SIG-M5 treated with dmso at 0.1 percent for 504 hours (cell line): ENCODE measurements around the gene DYRK4.

Experiments
- DNase-seq: peaks from one replicate; lab custom pipeline; 2025; ENCODE audit not compliant: unreplicated experiment; lab: John Stamatoyannopoulos, UW

Gene DYRK4

DNA sequence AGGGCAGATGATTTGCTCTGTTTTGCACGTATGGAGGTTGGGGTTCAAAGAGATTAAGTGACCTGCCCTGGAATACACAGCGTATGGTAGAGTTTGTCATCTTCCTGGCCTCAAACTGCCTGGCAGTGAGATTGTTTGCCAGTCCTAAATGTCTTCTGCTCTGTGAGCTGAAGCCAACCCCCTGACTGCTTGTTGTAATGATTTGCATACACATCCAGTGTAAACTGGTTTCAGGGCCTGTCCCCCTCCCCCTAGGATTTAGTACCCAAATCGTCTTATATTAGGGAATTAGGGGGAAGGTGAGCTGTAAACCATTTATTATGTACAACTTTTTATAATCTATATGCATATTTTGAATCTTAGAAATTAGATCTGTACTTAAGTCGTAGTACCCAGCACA is 48.5 kb downstream of the DYRK4 start:
- DNase-seq, result no peak

DNA sequence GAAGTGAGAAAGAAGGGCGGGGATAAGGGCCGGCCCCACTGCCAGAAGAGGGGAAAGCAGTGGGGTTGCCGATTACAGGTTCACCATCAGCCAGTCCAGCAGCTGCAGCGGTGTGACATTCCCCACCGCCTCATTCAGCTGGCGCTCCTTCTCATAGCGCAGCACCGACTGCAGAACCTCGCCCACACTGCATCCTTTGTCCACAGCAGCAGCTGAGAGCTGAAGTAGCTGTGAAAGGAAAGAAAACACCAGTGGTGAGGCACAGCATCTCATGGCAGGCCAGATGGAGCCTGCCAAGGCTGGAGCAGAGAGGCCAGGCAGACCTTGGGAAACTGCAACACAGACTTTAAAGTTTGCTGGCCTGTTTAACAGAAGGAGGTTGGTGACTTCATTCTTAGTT is 53.7 kb downstream of the DYRK4 start:
- no peak for DNase-seq

DNA sequence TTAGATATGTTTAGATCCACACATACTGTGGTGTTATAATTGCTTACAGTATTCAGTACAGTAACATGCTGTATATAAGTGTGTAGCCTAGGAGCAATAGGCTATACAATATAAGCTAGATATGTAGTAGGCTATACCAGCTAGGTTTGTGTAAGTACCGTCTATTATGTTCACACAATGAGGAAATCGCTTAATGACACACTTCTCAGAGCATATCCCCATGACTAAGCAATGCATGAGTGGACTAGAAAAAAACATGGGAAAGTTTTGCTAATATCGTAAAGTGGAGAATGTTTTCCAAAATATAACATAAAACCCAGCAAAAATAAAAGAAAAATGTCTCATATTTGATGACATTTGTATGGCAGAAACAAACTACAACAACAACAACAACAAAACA is 59.5 kb downstream of the DYRK4 start:
- DNase-seq, result no peak

DNA sequence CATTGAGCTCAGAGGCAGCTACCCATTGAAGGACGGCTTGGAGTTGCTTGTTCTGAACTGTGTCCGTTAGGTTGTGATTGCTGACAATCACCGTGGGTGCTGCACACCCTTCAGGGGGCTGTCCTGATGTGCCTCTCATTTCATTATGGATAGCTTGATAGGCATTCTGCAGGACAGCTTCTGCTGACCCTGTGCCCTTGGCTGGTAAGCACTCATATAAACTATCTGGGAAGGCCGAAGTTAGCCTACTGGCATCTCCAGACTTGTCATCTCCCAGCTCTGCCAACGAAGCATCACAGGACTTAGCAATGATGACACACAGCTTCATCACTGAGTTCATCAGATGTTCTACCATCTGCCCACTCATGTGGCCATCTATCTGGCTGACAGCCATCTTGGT is 64.5 kb downstream of the DYRK4 start:
- DNase-seq, result no peak

DNA sequence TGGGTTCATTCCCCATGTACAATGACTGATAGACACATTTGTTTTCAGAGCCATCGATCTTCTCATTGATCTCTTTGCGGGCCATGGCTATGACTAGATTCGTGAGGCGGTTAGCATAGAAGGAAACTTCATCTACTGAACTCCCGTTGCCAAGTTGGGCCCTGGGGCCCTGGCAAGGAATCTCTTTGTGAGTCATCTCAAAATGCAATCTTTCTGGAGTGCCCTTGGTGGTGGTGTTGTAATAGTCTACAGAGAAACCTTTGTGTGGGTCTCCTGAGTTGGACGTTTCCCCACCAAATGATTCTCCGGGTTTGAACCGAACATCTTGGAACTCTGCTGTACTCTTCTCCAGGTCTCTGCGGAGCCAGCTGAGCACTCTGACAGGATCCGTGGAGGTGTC is 66.4 kb downstream of the DYRK4 start:
- no peak for DNase-seq

DNA sequence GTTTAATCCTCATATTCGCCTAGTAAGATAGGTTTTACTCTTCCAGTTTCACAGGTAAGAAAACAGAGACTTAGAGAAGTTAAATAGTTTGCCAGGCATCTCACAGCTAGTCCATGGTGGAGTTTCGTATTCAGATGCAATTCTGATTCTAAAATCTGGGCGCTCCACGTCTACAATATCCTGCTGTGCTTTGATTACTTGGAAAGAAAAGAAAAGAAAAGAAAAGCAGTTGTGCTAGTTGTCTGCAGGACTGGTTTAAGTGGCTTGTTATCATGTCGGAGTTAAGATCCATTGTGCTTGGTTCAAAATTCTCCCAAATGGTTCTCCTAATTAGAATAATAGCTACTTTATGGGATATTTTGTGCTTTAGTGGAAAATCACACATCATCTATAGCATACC is 68.3 kb downstream of the DYRK4 start:
- no peak for DNase-seq

DNA sequence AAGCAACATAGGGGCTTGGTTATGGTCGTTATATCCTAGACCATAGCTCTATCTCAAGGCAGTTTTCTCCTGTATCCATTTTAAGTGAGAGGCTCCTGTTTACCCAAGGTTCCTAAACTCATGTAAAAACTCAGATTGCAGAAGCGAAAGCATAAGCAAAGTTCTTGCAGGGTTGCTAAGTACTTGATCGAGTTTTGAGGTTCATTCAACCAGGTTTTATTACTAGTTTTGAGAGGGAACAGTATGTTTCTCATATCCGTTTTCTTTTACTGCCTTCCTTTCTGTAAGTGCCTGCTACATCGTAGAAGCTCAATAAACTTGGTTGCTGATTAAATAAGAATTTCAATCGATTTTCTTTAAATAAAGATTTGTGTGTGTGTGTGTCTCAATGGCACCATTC is 81.7 kb downstream of the DYRK4 start:
- DNase-seq, result no peak

DNA sequence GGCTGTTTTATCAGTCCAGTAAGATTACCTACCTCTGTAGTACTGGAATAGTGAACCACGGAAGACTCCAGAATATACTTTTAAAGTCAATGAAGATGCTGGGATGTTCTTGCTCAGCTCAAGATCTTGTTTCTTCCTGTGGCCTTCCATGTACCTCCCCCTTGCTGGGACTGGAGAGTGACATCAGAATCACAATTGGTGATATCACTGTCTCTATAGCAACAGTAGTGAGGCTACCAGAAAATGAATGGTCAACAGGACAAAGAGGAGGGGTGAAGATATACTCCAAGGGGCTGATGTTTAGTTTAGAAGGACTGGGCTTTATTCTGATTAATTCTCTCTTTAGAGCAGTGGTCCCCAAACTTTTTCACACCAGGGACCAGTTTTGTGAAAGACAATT is 83.0 kb downstream of the DYRK4 start:
- DNase-seq, result no peak

DNA sequence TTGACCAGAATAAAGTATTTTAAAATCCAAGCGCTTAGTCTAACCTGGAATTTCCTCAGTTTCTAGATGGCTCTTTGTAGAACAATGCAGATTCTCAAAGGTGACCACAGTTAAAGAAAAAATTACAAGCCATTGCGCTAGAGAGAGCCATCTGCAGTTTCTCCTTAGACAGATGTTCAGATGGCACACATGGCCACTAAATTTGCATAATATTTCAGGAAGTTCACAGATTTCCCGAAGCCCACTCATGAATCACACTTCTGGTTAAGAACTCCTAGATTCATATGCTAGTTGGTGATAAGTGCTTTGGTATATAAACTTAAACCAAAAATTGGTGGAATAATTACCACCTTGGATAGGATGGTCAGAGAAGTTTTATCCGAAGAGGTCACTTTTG is 86.1 kb downstream of the DYRK4 start:
- DNase-seq, result peak; percentile 35

DNA sequence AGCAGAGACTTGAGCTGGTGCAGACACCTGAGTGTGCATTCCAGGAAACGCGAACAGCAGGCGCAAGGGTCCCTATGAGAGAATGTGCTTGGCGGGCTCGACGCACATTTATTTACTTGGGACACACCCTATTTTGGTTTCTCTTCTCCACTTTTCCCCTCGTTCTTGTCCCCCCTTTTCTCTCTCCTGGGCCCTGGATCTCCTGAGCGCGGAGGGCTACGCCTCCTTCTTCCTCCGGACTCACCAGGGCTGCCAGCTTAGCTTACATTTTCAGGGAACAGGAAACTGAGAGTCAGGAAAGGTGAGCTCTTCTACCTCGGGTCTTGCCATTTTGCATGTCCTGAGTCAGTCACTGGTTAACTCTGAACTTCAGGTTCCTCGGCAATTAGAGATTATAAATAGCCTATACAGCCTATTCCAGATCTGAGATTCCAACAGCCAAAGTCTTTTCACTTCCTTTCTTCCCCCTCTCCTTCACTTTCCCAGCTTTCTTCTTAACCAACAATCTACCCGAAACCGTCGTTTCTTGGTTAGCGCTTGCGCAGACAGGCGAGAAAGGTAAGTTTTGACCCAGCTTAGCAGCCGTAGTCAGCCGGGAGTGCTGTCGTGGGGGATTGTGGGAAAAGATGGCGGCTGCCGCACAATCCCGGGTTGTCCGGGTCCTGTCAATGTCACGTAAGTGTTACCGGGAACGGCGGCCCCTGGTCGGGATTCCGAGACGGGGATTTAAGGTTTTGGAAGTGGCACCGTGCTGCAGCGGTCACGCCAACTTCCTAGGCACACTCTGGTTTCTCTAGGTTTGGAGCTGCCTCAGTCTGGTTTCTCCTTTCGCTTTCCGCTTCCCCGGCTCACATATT is 86.7 kb downstream of the DYRK4 start, which contains the start of the genes AKAP3 and NDUFA9:
Gene AKAP3, minus strand, starts transcription at position 551 of the 857 bp plus-strand sequence. CDS start 10,855 bp downstream, outside the sequence.
Gene NDUFA9, plus strand, starts transcription at position 614 of the 857 bp plus-strand sequence. Its CDS starts 13 bp downstream, at position 627.
- DNase-seq, result peak; percentile 78

DNA sequence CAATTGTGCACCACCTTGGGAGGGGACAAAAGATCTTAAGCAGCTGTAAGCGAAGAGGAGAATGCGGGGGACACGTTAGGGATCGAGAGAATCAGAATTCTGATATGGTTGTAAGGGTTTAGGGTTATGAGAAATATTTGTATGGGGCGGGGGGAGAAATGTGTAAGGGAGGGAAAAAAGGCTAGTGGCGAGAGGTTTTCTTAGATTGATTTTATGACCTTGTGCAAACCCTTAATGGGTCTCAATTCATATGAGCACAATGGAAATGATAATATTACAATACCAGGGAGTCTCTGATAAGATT is 87.3 kb downstream of the DYRK4 start:
- no peak for DNase-seq

DNA sequence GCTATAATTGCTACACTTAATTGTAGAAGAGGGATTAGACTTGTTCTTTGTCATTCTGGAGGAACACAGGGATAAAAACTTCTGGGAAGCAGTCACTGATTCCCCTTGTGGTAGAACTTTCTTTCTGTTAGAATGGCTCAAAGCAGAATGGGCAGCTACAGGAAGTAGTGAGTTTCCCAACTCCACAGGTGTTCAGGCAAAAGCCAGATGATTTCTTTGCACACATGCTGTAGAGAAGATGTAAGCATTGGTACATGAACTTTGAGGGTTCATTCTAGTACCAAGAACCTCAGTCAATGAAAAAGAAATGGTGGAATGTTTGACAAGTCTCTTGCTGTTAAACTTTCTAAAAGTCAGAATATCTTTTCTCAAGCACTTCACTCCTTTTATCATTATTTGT is 91.2 kb downstream of the DYRK4 start:
- DNase-seq, result no peak

DNA sequence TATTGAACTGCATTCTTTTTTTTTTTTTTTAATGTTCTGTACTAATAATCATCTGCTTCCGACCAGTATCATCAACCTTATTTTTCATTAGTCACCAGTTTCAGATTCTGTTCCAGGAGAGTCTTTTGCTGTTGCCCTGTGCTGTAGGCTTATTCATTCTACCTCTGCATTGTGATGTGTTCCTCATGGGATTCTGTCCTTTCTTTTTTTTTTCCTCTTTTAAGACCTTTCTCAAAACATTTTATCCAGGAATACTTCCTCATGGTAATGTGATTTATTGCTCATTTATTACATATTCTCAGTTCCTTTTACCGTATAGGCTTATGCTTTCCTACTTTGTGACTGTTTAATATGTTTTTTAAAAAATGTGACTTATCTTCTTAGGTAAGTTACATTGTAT is 91.7 kb downstream of the DYRK4 start:
- no peak for DNase-seq
